Measurements from ENCODE around the gene PRSS27. TPM values are rescaled to one million over a fixed set of nuclear protein-coding genes. Genes with fewer than 3 reads are reported as not detected.

The PRSS27 gene
- total and polyA plus RNA-seq, 2 of the 8 experiments (the other 6 are each of a cell fraction or from before 2014, with no cell fraction given) = 1.3 to 7.5 TPM

DNA sequence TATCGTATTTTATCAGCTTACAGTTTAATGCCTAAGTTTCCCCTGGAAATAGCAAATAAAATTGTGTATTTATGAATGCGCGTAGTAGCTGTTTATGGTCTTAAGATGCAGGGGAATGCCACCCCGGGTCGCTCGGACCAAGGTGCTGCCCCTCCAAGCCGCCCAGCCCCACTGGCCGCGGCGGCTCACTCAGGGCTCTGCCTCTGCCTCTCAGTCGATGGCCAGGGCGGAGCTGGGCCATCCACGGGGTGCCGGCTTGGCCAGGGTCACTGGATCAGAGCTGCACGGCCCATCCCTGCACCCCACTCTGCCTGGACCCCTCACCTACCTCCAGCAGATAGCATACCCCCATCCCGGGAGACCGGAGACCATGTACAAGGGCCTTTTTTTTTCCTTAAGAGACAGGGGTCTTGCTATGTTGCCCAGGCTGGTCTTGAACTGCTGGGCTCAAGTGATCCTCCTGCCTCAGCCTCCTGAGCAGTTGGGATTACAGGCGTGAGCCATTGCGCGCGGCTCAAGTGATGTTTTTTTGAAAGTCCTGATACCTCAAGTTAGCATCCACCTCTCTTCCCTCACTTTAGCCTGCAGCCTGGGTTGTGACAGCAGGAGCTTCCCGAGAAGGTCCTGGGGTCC is 11.0 kb downstream of the PRSS27 start:
- H2BK12ac ChIP-seq (ENCODE audit: low read depth, low read length) = no peak overlapping the region
- CTCF ChIA-PET (ENCODE audit: partially characterized antibody) = interaction anchor here (1.8 kb wide), 1 partner anchor 10 kb away, joined by 3 read pairs; no protein-coding TSS in a partner anchor
- no peak overlapping the region for H3K9ac ChIP-seq (replicated peaks in 1 of 4; ENCODE audit: extremely low read depth in 1 of 4, low read depth in 3 of 4, low read length in 3 of 4)
- POLR2A ChIA-PET (ENCODE audit: partially characterized antibody) = interaction anchor here (0.8 to 3.4 kb wide), 5 partner anchors 10 to 60 kb away, joined by 3 to 9 read pairs (median 4); partner anchors contain the start of genes KCTD5 and PRSS27
- FAIRE-seq = no peak
- H4K20me1 ChIP-seq (replicated peaks in 1 of 2; ENCODE audit: control insufficient read depth in 1 of 2, insufficient read depth in 2 of 2, low read length in 2 of 2) = peaks cover 4 to 23% of the 10 kb centered on the region in 2 experiments
- no peak overlapping the region for H2BK5ac ChIP-seq (ENCODE audit: low read depth, low read length)
- H2BK120ac ChIP-seq (replicated peaks; ENCODE audit: low read depth, low read length) = no peak overlapping the region
- H3K18ac ChIP-seq (ENCODE audit: extremely low read depth, low read length) = no peak overlapping the region
- H3K4me1 ChIP-seq (replicated peaks in 1 of 4; ENCODE audit: control insufficient read depth in 3 of 4, insufficient read depth in 4 of 4, low read length in 3 of 4) = no peaks in the 10 kb centered on the region
- no peak overlapping the region for H3K4me3 ChIP-seq (ENCODE audit: extremely low read depth in 1 of 4, insufficient read depth in 2 of 4, low read depth in 3 of 4, low read length in 4 of 4)
- H3K27me3 ChIP-seq (replicated peaks in 1 of 4; ENCODE audit: control insufficient read depth in 3 of 4, extremely low read depth in 1 of 4, insufficient read depth in 3 of 4, low read length in 3 of 4) = no peaks in the 10 kb centered on the region
- 95% methylated on average over 21 of the region's 22 CpGs; no CpG with 5 or more reads in 1 of the 2 experiments for WGBS, 2 experiments (ENCODE audit: extremely low coverage in 1 of 2, insufficient coverage in 1 of 2, insufficient read length in 1 of 2, insufficient replicate concordance in 2 of 2, low coverage in 1 of 2, low lambda C conversion rate in 2 of 2, missing lambda C conversion rate in 1 of 2)
- H3K56ac ChIP-seq (replicated peaks; ENCODE audit: insufficient read length, low read depth, low read length) = no peak overlapping the region
- H4K8ac ChIP-seq (ENCODE audit: extremely low read depth, insufficient read depth, low read length) = no peak overlapping the region
- H4K91ac ChIP-seq (replicated peaks; ENCODE audit: insufficient read length, low read length) = no peak overlapping the region
- H3K4me2 ChIP-seq (ENCODE audit: insufficient read depth in 1 of 2, low read depth in 2 of 2, low read length in 2 of 2) = no peak overlapping the region
- no peaks in the 10 kb centered on the region for H3K79me1 ChIP-seq (ENCODE audit: low read depth, low read length)
- no peak overlapping the region for H3K23ac ChIP-seq (ENCODE audit: insufficient read length)
- H2BK15ac ChIP-seq (ENCODE audit: low read length) = no peak overlapping the region
- no peak overlapping the region for H2BK20ac ChIP-seq (ENCODE audit: low read length)
- DNase-seq (ENCODE audit: low read depth in 1 of 2, low spot score in 2 of 2) = no peak
- no peak overlapping the region for H3K14ac ChIP-seq (ENCODE audit: insufficient read length)
- no peak overlapping the region for H4K5ac ChIP-seq (ENCODE audit: insufficient read length, low read depth, low read length)
- peaks cover 4 to 15% (median 11%) of the 10 kb centered on the region in 4 experiments; a peak in 5 of 8 replicates for H3K36me3 ChIP-seq (ENCODE audit: control insufficient read depth in 2 of 4, insufficient read depth in 4 of 4, low read length in 3 of 4)
- H2AFZ ChIP-seq (ENCODE audit: low read length) = no peak overlapping the region
- H3K4ac ChIP-seq (replicated peaks; ENCODE audit: insufficient read length, low read depth, low read length) = no peak overlapping the region
- no peaks in the 10 kb centered on the region for H3K79me2 ChIP-seq (ENCODE audit: control insufficient read depth in 1 of 2, insufficient read depth in 2 of 2, low read length in 2 of 2)
- H3K27ac ChIP-seq (ENCODE audit: low read depth, low read length) = no peak overlapping the region
- peaks cover 2% of the 10 kb centered on the region; the same call in 1 of the 2 replicates for H3K23me2 ChIP-seq (ENCODE audit: low read depth, low read length)
- H2AK5ac ChIP-seq (ENCODE audit: low read depth, low read length) = no peak overlapping the region
- no peaks in the 10 kb centered on the region for H3K9me3 ChIP-seq (ENCODE audit: insufficient read depth in 2 of 2, low read depth in 1 of 2, low read length in 1 of 2)
- no peak for TF ChIP-seq YY1 (IDR thresholded peaks at IDR 0.05; ENCODE audit: low read depth, low read length)
- TF ChIP-seq CBX5 (IDR thresholded peaks at IDR 0.05; ENCODE audit: low read depth, low read length) = no peak
- no peak for TF ChIP-seq SP4 (IDR thresholded peaks at IDR 0.05; ENCODE audit: low read length)
- TF ChIP-seq MAFK (IDR thresholded peaks at IDR 0.05; ENCODE audit: low read depth, low read length) = no peak
- no peak for TF ChIP-seq ASH2L (IDR thresholded peaks at IDR 0.05; ENCODE audit: low read length)
- TF ChIP-seq BACH1 (IDR thresholded peaks at IDR 0.05; ENCODE audit: low read length) = no peak
- no peak for TF ChIP-seq TAF1 (IDR thresholded peaks at IDR 0.05; ENCODE audit: low read depth, low read length)
- no peak for TF ChIP-seq RNF2 (IDR thresholded peaks at IDR 0.05; ENCODE audit: borderline replicate concordance, low read depth, low read length, missing control alignments, poor library complexity, severe bottlenecking)
- TF ChIP-seq, protein P1, sequence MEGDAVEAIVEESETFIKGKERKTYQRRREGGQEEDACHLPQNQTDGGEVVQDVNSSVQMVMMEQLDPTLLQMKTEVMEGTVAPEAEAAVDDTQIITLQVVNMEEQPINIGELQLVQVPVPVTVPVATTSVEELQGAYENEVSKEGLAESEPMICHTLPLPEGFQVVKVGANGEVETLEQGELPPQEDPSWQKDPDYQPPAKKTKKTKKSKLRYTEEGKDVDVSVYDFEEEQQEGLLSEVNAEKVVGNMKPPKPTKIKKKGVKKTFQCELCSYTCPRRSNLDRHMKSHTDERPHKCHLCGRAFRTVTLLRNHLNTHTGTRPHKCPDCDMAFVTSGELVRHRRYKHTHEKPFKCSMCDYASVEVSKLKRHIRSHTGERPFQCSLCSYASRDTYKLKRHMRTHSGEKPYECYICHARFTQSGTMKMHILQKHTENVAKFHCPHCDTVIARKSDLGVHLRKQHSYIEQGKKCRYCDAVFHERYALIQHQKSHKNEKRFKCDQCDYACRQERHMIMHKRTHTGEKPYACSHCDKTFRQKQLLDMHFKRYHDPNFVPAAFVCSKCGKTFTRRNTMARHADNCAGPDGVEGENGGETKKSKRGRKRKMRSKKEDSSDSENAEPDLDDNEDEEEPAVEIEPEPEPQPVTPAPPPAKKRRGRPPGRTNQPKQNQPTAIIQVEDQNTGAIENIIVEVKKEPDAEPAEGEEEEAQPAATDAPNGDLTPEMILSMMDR (IDR thresholded peaks at IDR 0.05; ENCODE audit: control extremely low read depth in 1 of 3, insufficient read depth in 1 of 3, low read depth in 1 of 3, low read length in 3 of 3) = no peak
- TF ChIP-seq EGR1 (IDR thresholded peaks at IDR 0.05; ENCODE audit: borderline replicate concordance, low read depth, low read length) = no peak
- no peak for TF ChIP-seq RFX5 (IDR thresholded peaks at IDR 0.05; ENCODE audit: borderline replicate concordance, low read depth, low read length)
